Mesenchymal stem cell (in vitro differentiated cells and primary cell): ENCODE results near the gene ACYP2. TPM values are rescaled to one million over a fixed set of nuclear protein-coding genes. Genes with fewer than 3 reads are reported as not detected.

Source experiments
- small RNA-seq: library from polyadenylated mRNA; stranded (forward); fragments of <200 nt; extraction: miRNeasy Mini kit (QIAGEN cat#:217004); gene quantifications from one replicate; pipeline ENCODE3, GENCODE V24; 2013; ENCODE audit warnings: low read depth

ACYP2 gene

Small RNA genes lying within 50 kb of the gene (small RNA-seq; reads per million reads assigned to genes)
- gene RNU7-172P, result not detected
